ENCODE data around the gene SH2D1B. TPM values are rescaled to one million over a fixed set of nuclear protein-coding genes. Genes with fewer than 3 reads are reported as not detected.

SH2D1B gene
- total and polyA plus RNA-seq, 10 donors = 0.85 to 11.0 (median 4.6) TPM

DNA sequence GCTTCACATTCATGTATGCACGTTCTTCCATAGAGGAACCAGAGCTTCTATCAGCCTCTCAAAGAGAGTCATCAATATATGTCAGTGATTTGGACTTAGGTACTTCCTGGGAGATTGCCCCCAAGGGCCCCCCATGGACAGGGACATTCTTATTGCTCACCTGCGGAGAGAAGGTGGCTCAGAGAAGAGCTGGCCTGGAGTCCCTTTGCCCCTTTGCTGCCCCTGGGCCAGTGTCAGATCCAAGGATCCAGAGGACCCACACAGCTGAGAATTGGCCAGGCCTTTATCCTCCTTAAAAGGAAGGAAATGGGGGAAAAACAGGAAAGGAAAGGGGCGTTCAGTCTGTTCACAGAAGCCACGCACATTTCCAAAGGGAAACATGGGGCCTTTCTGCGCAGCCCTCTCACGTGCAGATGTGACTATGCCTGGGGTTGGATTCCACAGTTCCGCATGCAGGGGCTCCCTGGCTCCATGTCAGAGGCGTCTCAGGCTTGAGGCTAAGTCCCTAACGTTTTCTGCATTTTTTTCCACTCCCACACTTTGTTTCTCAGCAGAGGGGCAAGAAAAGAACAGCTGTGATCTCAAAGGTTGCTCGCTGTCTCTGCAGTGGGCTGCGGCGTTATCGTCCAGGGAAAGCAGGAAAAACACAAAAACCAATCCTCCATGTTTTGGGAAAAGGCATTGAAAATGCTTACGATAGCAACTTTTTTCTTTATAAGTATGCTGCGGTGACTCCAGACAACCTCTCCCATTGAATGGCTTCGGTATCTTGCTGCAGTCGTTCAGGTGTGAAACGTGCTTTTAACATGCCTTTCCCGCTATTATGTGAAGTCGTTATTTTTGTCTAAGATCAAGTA is 24.5 kb downstream of the SH2D1B start:
- no peak for DNase-seq
- intact Hi-C loops (cut with DNase I; ENCODE audit: low total_unique reads) = no loop called here
- H3K27me3 ChIP-seq (replicated peaks in 1 of 7) = peaks cover 0 to 10% (median 0%) of the 10 kb centered on the region in 7 donors
- no peak overlapping the region for H3K27ac ChIP-seq
- WGBS, 5 donors = 71 to 80% (median 76%) methylated on average over 20 of the region's 20 CpGs
- peaks cover 0 to 16% (median 0%) of the 10 kb centered on the region in 6 donors for H3K4me1 ChIP-seq
- peaks cover 0 to 7% (median 0%) of the 10 kb centered on the region in 6 donors for H3K36me3 ChIP-seq
- H3K4me3 ChIP-seq = no peak overlapping the region
- H3K9me3 ChIP-seq = no peaks in the 10 kb centered on the region
- TF ChIP-seq POLR2AphosphoS5 (IDR thresholded peaks at IDR 0.05) (no peak), POLR2A (IDR thresholded peaks at IDR 0.05) (no peak)
- TF ChIP-seq, protein P1, sequence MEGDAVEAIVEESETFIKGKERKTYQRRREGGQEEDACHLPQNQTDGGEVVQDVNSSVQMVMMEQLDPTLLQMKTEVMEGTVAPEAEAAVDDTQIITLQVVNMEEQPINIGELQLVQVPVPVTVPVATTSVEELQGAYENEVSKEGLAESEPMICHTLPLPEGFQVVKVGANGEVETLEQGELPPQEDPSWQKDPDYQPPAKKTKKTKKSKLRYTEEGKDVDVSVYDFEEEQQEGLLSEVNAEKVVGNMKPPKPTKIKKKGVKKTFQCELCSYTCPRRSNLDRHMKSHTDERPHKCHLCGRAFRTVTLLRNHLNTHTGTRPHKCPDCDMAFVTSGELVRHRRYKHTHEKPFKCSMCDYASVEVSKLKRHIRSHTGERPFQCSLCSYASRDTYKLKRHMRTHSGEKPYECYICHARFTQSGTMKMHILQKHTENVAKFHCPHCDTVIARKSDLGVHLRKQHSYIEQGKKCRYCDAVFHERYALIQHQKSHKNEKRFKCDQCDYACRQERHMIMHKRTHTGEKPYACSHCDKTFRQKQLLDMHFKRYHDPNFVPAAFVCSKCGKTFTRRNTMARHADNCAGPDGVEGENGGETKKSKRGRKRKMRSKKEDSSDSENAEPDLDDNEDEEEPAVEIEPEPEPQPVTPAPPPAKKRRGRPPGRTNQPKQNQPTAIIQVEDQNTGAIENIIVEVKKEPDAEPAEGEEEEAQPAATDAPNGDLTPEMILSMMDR (IDR thresholded peaks at IDR 0.05 in 8 of 11, conservative IDR thresholded peaks at IDR 0.05 in 3 of 11) = no peak

DNA sequence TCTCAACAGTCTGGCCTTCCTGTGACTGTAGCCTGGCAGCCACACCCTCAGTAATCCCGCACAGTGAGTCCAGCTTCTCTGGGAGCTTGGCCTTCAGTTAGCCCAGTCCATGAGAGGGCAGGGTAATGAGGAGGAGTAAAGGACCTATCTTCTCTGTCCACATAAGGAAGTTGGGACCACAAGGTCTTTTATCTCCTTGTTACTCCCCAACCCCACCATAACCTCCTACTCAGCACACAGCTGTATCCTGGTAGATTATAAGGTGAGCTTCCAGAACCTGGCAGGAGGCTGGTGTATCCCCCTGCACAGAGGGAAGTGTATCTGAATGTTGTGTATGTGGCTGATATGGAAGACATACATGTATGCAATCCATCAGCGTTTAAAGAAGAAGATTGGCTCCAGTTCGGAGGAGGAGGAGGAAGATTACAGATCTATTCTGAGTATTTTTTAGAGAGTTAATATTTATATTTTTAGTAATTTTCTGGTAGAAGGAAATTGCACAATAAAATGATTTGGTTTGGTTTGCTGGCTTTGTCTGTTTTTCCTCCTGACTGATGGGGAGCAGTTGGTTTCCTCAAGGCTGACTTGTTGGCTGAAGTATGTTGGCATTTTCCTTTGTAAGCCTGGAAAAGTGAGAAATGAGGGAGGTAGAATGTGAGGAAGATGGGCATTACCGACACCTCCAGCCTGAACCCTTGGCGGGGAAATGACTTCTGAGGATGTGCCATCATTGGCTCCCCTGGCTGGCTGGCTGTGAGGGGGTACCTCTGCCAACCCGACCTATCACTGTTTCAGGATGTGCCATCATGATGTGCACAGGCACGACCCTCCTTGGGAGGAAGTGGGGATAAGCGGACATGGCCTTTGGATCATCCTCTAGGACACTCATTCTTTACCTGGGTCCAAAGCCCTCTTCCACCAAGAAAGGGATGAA is 25.4 kb downstream of the SH2D1B start:
- no peak overlapping the region for H3K4me3 ChIP-seq
- no peak for DNase-seq
- TF ChIP-seq POLR2A (IDR thresholded peaks at IDR 0.05) (no peak), POLR2AphosphoS5 (IDR thresholded peaks at IDR 0.05) (no peak)
- TF ChIP-seq, protein P1 (IDR thresholded peaks at IDR 0.05 in 8 of 11, conservative IDR thresholded peaks at IDR 0.05 in 3 of 11) = no peak
- 77 to 82% (median 80%) methylated on average over 8 of the region's 8 CpGs for WGBS, 5 donors
- intact Hi-C loops (cut with DNase I; ENCODE audit: low total_unique reads) = no loop called here
- H3K36me3 ChIP-seq = peaks cover 0 to 7% (median 0%) of the 10 kb centered on the region in 6 donors
- H3K9me3 ChIP-seq = no peaks in the 10 kb centered on the region
- no peak overlapping the region for H3K27ac ChIP-seq
- H3K27me3 ChIP-seq (replicated peaks in 1 of 7) = peaks cover 0 to 10% (median 0%) of the 10 kb centered on the region in 7 donors
- peaks cover 0 to 11% (median 0%) of the 10 kb centered on the region in 6 donors for H3K4me1 ChIP-seq

DNA sequence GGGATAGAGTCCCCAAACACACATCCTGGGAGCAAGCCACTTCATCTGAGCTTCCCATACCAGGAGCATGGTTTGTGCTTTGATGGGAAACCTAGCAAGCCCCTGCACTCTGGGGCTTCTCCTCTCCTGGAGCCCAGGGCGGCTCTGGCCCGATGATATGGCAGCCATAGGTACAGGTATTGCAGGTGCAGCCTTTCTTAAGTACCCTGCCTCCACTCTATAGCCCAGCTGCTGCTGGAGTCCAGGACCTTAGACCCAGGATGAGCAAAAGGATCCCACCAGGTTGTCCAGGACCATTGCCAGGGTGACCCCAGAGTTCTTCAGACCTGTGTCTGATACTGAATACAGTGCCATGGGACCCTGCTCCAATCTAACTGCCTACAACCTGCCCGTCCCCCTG is 26.2 kb downstream of the SH2D1B start:
- Histone ChIP-seq H3K9me3 (no peaks in the 10 kb centered on the region), H3K36me3 (peaks cover 0 to 7% (median 0%) of the 10 kb centered on the region in 6 donors), H3K4me1 (peaks cover 0 to 11% (median 0%) of the 10 kb centered on the region in 6 donors), H3K4me3 (no peak overlapping the region), H3K27ac (no peak overlapping the region), H3K27me3 (replicated peaks in 1 of 7) (peaks cover 0 to 8% (median 0%) of the 10 kb centered on the region in 7 donors)
- DNase-seq = no peak
- TF ChIP-seq, protein P1 (IDR thresholded peaks at IDR 0.05 in 8 of 11, conservative IDR thresholded peaks at IDR 0.05 in 3 of 11) = no peak
- TF ChIP-seq POLR2A (IDR thresholded peaks at IDR 0.05) (no peak), POLR2AphosphoS5 (IDR thresholded peaks at IDR 0.05) (no peak)
- intact Hi-C loops (cut with DNase I; ENCODE audit: low total_unique reads) = no loop called here
- 76 to 100% (median 83%) methylated on average over 2 to 3 of the region's 3 CpGs for whole genome bisulfite sequencing, 5 donors

All from spleen (tissue), 11 donors.